Common myeloid progenitor, CD34-positive (primary cell): ENCODE measurements around the gene FOXJ3. TPM values are rescaled to one million over a fixed set of nuclear protein-coding genes. Genes with fewer than 3 reads are reported as not detected.
A peak's percentile ranks its signal among the peaks of the same experiment; 100 is the strongest.

Experiments
- CTCF ChIA-PET: fragments of 350-600 bp; sonication (Branson Sonifier 250); formaldehyde crosslinking; loops from one replicate; lab custom pipeline; 2021; ENCODE audit warnings: antibody characterized with exemption; lab: Charles Lee
- POLR2A ChIA-PET: fragments of 350-600 bp; sonication (Branson Sonifier 250); formaldehyde crosslinking; loops from one replicate; lab custom pipeline; 2021; ENCODE audit warnings: antibody characterized with exemption; lab: Charles Lee
- DNase-seq, 3 donors: peaks; one replicate each; pipeline versions ENCODE4 v3.0.0 to v3.0.0-alpha.2; 2013
- H3K27ac ChIP-seq, 2 experiments: 1 replicate in 1 of 2; 2 replicates in 1 of 2; pipeline ENCODE4 v1.7.0; 2013; ENCODE audit warnings: inconsistent platforms in 2 of 2, low read length in 2 of 2, mild to moderate bottlenecking in 2 of 2, low read depth in 1 of 2, moderate library complexity in 1 of 2; ENCODE audit not compliant: severe bottlenecking in 2 of 2, insufficient read depth in 1 of 2, poor library complexity in 1 of 2
- H3K27me3 ChIP-seq, 5 experiments: replicated peaks in 2 of 5; 1 replicate in 3 of 5; 2 replicates in 2 of 5; pipeline versions ENCODE4 v1.6.1 to v1.7.0; 2013; ENCODE audit warnings: low read length in 4 of 5, mild to moderate bottlenecking in 2 of 5, moderate library complexity in 2 of 5, inconsistent platforms in 1 of 5; ENCODE audit not compliant: insufficient read depth in 5 of 5, control insufficient read depth in 4 of 5
- H3K36me3 ChIP-seq, 4 experiments: 1 replicate in 2 of 4; 2 replicates in 2 of 4; pipeline versions ENCODE4 v1.6.1 to v1.7.0; 2013; ENCODE audit warnings: low read length in 3 of 4, control low read depth in 1 of 4, mild to moderate bottlenecking in 1 of 4; ENCODE audit not compliant: control insufficient read depth in 4 of 4, insufficient read depth in 4 of 4
- H3K4me1 ChIP-seq, 4 experiments: 1 replicate in 3 of 4; 2 replicates in 1 of 4; pipeline versions ENCODE4 v1.6.1 to v1.7.1; 2013; ENCODE audit warnings: low read length in 3 of 4, mild to moderate bottlenecking in 3 of 4, control low read depth in 1 of 4, inconsistent platforms in 1 of 4, moderate library complexity in 1 of 4; ENCODE audit not compliant: control insufficient read depth in 4 of 4, insufficient read depth in 4 of 4; ENCODE audit errors: control extremely low read depth in 1 of 4
- H3K4me3 ChIP-seq, 7 experiments: 1 replicate in 4 of 7; 2 replicates in 3 of 7; pipeline versions ENCODE4 v1.5.1 to v1.7.0; 2013; ENCODE audit warnings: mild to moderate bottlenecking in 7 of 7, low read length in 6 of 7, moderate library complexity in 6 of 7, inconsistent platforms in 2 of 7, low read depth in 2 of 7, control low read depth in 1 of 7; ENCODE audit not compliant: insufficient read depth in 4 of 7, control insufficient read depth in 1 of 7; ENCODE audit errors: extremely low read depth in 1 of 7
- H3K9me3 ChIP-seq, 5 experiments: 1 replicate in 4 of 5; 2 replicates in 1 of 5; pipeline versions ENCODE4 v1.6.1 to v1.7.1; 2013; ENCODE audit warnings: low read length in 4 of 5, mild to moderate bottlenecking in 2 of 5, inconsistent platforms in 1 of 5, low read depth in 1 of 5, moderate library complexity in 1 of 5; ENCODE audit not compliant: control insufficient read depth in 4 of 5, insufficient read depth in 2 of 5; ENCODE audit errors: control extremely low read depth in 1 of 5
- WGBS: methylation state at CpG from one replicate; pipeline ENCODE4 v1.1.5; 2013; ENCODE audit not compliant: insufficient coverage; 5-methylcytosine and 5-hydroxymethylcytosine counted together
- polyA plus RNA-seq: library from polyadenylated mRNA; unstranded; fragments of 120-200 nt; gene quantifications from one replicate; pipeline ENCODE4 v1.2.1, GENCODE V29; 2013

Gene FOXJ3
- 37.4 TPM for polyA plus RNA-seq

GRCh38 chr1:42335050-42335808 lies at the start of gene FOXJ3:
Gene FOXJ3, minus strand, starts transcription at chr1:42335235. Its CDS starts 24,142 bp downstream, at chr1:42311093.
- Histone ChIP-seq H3K4me3 (peak within 1 kb of the TSS; percentile 75 to 97 (median 91)), H3K4me1 (peaks cover 4 to 28% (median 23%) of the 10 kb centered on the region in 4 experiments), H3K27me3 (no peaks in the 10 kb centered on the region), H3K9me3 (no peaks in the 10 kb centered on the region), H3K27ac (peak within 1 kb of the TSS; percentile 88 to 93), H3K36me3 (no peaks in the 10 kb centered on the region)
- CTCF ChIA-PET: interaction anchor here (1.4 to 2.0 kb wide), 3 partner anchors 10 to 22 kb away, joined by 3 to 11 read pairs (median 6); no protein-coding TSS in a partner anchor
- WGBS: 0% methylated on average over 63 of the region's 79 CpGs
- peak; percentile 97 to 99 (median 99) for DNase-seq
- POLR2A ChIA-PET: no interaction called here

- Histone ChIP-seq H3K36me3 (no peaks in the 10 kb centered on the region), H3K27ac (no peak overlapping the region), H3K4me1 (peaks cover 0 to 16% (median 13%) of the 10 kb centered on the region in 4 experiments), H3K27me3 (peaks cover 7 to 14% (median 10%) of the 10 kb centered on the region in 5 experiments), H3K9me3 (no peaks in the 10 kb centered on the region), H3K4me3 (peak overlapping the region; percentile 41 to 78 (median 65))
- DNase-seq: no peak
- ChIA-PET CTCF (no interaction called here), POLR2A (no interaction called here)
- 0% methylated on average over 5 of the region's 8 CpGs for WGBS
Measured at GRCh38 chr1:42381280-42381673, 46.2 kb upstream of the FOXJ3 start.

- ChIA-PET POLR2A (no interaction called here), CTCF (no interaction called here)
- H3K27me3 ChIP-seq: peaks cover 7 to 14% (median 10%) of the 10 kb centered on the region in 5 experiments
- WGBS: under 1% methylated on average over 83 of the region's 101 CpGs
- peak; percentile 29 to 56 (median 51) for DNase-seq
- peak within 1 kb of the TSS; percentile 41 to 78 (median 65) for H3K4me3 ChIP-seq
- H3K36me3 ChIP-seq: no peaks in the 10 kb centered on the region
- H3K27ac ChIP-seq: no peak within 1 kb of the TSS
- H3K4me1 ChIP-seq: peaks cover 0 to 16% (median 13%) of the 10 kb centered on the region in 4 experiments
- no peaks in the 10 kb centered on the region for H3K9me3 ChIP-seq
Measured at GRCh38 chr1:42380586-42381279, 45.7 kb upstream of the FOXJ3 start, which contains the start of gene RIMKLA. Gene RIMKLA, plus strand, starts transcription at chr1:42380792. Its CDS starts 143 bp downstream, at chr1:42380935.

- no peak overlapping the region for H3K27ac ChIP-seq
- H3K9me3 ChIP-seq: no peaks in the 10 kb centered on the region
- peak in 2 of 3 donors; percentile 39 to 57 for DNase-seq
- POLR2A ChIA-PET: no interaction called here
- H3K27me3 ChIP-seq: peaks cover 7 to 14% (median 10%) of the 10 kb centered on the region in 5 experiments
- CTCF ChIA-PET: no interaction called here
- peaks cover 0 to 13% (median 11%) of the 10 kb centered on the region in 4 experiments for H3K4me1 ChIP-seq
- WGBS: 2% methylated on average over 32 of the region's 34 CpGs
- no peaks in the 10 kb centered on the region for H3K36me3 ChIP-seq
- H3K4me3 ChIP-seq: peak overlapping the region; percentile 41 to 78 (median 65)
Measured at GRCh38 chr1:42379794-42380585, 45.0 kb upstream of the FOXJ3 start.

GRCh38 chr1:42372796-42373195 lies 37.8 kb upstream of the FOXJ3 start:
- H3K27ac ChIP-seq: no peak overlapping the region
- POLR2A ChIA-PET: no interaction called here
- H3K36me3 ChIP-seq: no peaks in the 10 kb centered on the region
- no peak overlapping the region for H3K4me3 ChIP-seq
- peaks cover 0 to 5% (median 2%) of the 10 kb centered on the region in 5 experiments for H3K27me3 ChIP-seq
- CTCF ChIA-PET: interaction anchor here (1.5 kb wide), 1 partner anchor 12 kb away, joined by 4 read pairs; no protein-coding TSS in a partner anchor
- WGBS: 90% methylated on average over 2 of the region's 2 CpGs
- H3K4me1 ChIP-seq: no peaks in the 10 kb centered on the region
- no peak for DNase-seq
- no peaks in the 10 kb centered on the region for H3K9me3 ChIP-seq

- DNase-seq: no peak
- Histone ChIP-seq H3K4me3 (no peak overlapping the region), H3K9me3 (no peaks in the 10 kb centered on the region), H3K4me1 (no peaks in the 10 kb centered on the region), H3K27ac (no peak overlapping the region), H3K36me3 (no peaks in the 10 kb centered on the region), H3K27me3 (peaks cover 0 to 5% (median 2%) of the 10 kb centered on the region in 5 experiments)
- CTCF ChIA-PET: interaction anchor here (0.6 to 1.5 kb wide), 4 partner anchors 10 to 1010 kb away, joined by 3 to 4 read pairs (median 4); no protein-coding TSS in a partner anchor
- POLR2A ChIA-PET: no interaction called here
Measured at GRCh38 chr1:42370876-42371549, 36.0 kb upstream of the FOXJ3 start.
